ENCODE data around the gene TAS1R2. TPM values are rescaled to one million over a fixed set of nuclear protein-coding genes. Genes with fewer than 3 reads are reported as not detected.
"Not testable (repeated sequence)": the region's sequence is repeated elsewhere in the genome, so short reads cannot be mapped to it uniquely, and the experiment has no call there.

Gene TAS1R2
- total RNA-seq, 1 experiment from 2014 or later = not detected

- DNase-seq (ENCODE audit: low spot score) = no peak
Observed at GRCh38 chr1:18868801-18869424, 9.5 kb upstream of the TAS1R2 start.

- DNase-seq (ENCODE audit: low spot score) = no peak
Observed at GRCh38 chr1:18868354-18868753, 8.9 kb upstream of the TAS1R2 start.

- no peak for DNase-seq (ENCODE audit: low spot score)
Observed at GRCh38 chr1:18866846-18867245, 7.4 kb upstream of the TAS1R2 start.

GRCh38 chr1:18866314-18866713, 6.9 kb upstream of the TAS1R2 start:
- DNase-seq (ENCODE audit: low spot score) = no peak

GRCh38 chr1:18865176-18865575, 5.7 kb upstream of the TAS1R2 start:
- no peak for DNase-seq (ENCODE audit: low spot score)

- DNase-seq (ENCODE audit: low spot score) = no peak
Observed at GRCh38 chr1:18861590-18861989, 2.1 kb upstream of the TAS1R2 start.

GRCh38 chr1:18861082-18861481, 1.6 kb upstream of the TAS1R2 start:
- no peak for DNase-seq (ENCODE audit: low spot score)

- no peak for DNase-seq (ENCODE audit: low spot score)
Observed at GRCh38 chr1:18858070-18858688, 1.3 kb downstream of the TAS1R2 start.

GRCh38 chr1:18856435-18856834, 3.0 kb downstream of the TAS1R2 start:
- no peak for DNase-seq (ENCODE audit: low spot score)

- DNase-seq (ENCODE audit: low spot score) = no peak
Observed at GRCh38 chr1:18855573-18855972, 3.9 kb downstream of the TAS1R2 start.

GRCh38 chr1:18854331-18855025, 5.0 kb downstream of the TAS1R2 start:
- no peak for DNase-seq (ENCODE audit: low spot score)

- DNase-seq (ENCODE audit: low spot score) = no peak
Observed at GRCh38 chr1:18852501-18852900, 7.0 kb downstream of the TAS1R2 start.

- DNase-seq (ENCODE audit: low spot score) = no peak
Observed at GRCh38 chr1:18849261-18849711, 10.2 kb downstream of the TAS1R2 start.

- DNase-seq (ENCODE audit: low spot score) = not testable (repeated sequence)
Observed at GRCh38 chr1:18847723-18848122, 11.7 kb downstream of the TAS1R2 start.

GRCh38 chr1:18840145-18840544, 19.3 kb downstream of the TAS1R2 start:
- DNase-seq (ENCODE audit: low spot score) = no peak

- no peak for DNase-seq (ENCODE audit: low spot score)
Observed at GRCh38 chr1:18836654-18837053, 22.8 kb downstream of the TAS1R2 start.

GRCh38 chr1:18832319-18832718, 27.1 kb downstream of the TAS1R2 start:
- not testable (repeated sequence) for DNase-seq (ENCODE audit: low spot score)

GRCh38 chr1:18831656-18832055, 27.8 kb downstream of the TAS1R2 start:
- no peak for DNase-seq (ENCODE audit: low spot score)

- no peak for DNase-seq (ENCODE audit: low spot score)
Observed at GRCh38 chr1:18830596-18830995, 28.9 kb downstream of the TAS1R2 start.

GRCh38 chr1:18829671-18830070, 29.8 kb downstream of the TAS1R2 start:
- no peak for DNase-seq (ENCODE audit: low spot score)

GRCh38 chr1:18828224-18828623, 31.2 kb downstream of the TAS1R2 start:
- DNase-seq (ENCODE audit: low spot score) = no peak

- DNase-seq (ENCODE audit: low spot score) = no peak
Observed at GRCh38 chr1:18823438-18823837, 36.0 kb downstream of the TAS1R2 start.

Data from A172 (cell line).